Spleen (tissue), 11 donors: ENCODE results near the gene PLA2G6. TPM values are rescaled to one million over a fixed set of nuclear protein-coding genes. Genes with fewer than 3 reads are reported as not detected.
A peak's percentile ranks its signal among the peaks of the same experiment; 100 is the strongest.

Source experiments
- DNase-seq: peaks from one replicate; pipeline ENCODE4 v3.0.0-alpha.2; 2020
- H3K27ac ChIP-seq, 8 donors: fragments of 200-600 bp; sonication (generic) in 7 of 8; 1 replicate in 4 of 8; 2 replicates in 4 of 8; pipeline versions ENCODE4 v1.5.0 to v1.8.0; 2016 to 2021; ENCODE audit warnings: inconsistent platforms in 4 of 8, mild to moderate bottlenecking in 4 of 8, moderate library complexity in 1 of 8
- H3K27me3 ChIP-seq, 7 donors: fragments of 200-600 bp; sonication (generic) in 6 of 7; replicated peaks in 1 of 7; 1 replicate in 4 of 7; 2 replicates in 3 of 7; pipeline versions ENCODE4 v1.5.0 to v1.8.0; 2016 to 2021; ENCODE audit warnings: inconsistent platforms in 3 of 7, mild to moderate bottlenecking in 1 of 7
- H3K36me3 ChIP-seq, 6 donors: fragments of 200-600 bp; sonication (generic) in 5 of 6; 1 replicate in 4 of 6; 2 replicates in 2 of 6; pipeline versions ENCODE4 v1.5.0 to v1.8.0; 2016 to 2021; ENCODE audit warnings: inconsistent platforms in 2 of 6
- H3K4me1 ChIP-seq, 6 donors: fragments of 200-600 bp; sonication (generic) in 5 of 6; 1 replicate in 3 of 6; 2 replicates in 3 of 6; pipeline versions ENCODE4 v1.5.0 to v1.8.0; 2016 to 2021; ENCODE audit warnings: inconsistent platforms in 3 of 6
- H3K4me3 ChIP-seq, 8 donors: fragments of 200-600 bp; sonication (generic) in 7 of 8; 1 replicate in 4 of 8; 2 replicates in 4 of 8; pipeline versions ENCODE4 v1.5.0 to v1.8.0; 2016 to 2021; ENCODE audit warnings: inconsistent platforms in 4 of 8, mild to moderate bottlenecking in 4 of 8, moderate library complexity in 2 of 8
- H3K9me3 ChIP-seq, 8 donors: fragments of 200-600 bp; sonication (generic) in 7 of 8; 1 replicate in 4 of 8; 2 replicates in 4 of 8; pipeline versions ENCODE4 v1.5.0 to v1.8.0; 2016 to 2021; ENCODE audit warnings: inconsistent platforms in 4 of 8
- POLR2A ChIP-seq, 3 donors: fragments of 450-650 bp; IDR thresholded peaks; one replicate each; pipeline ENCODE4 v1.5.1; 2017; ENCODE audit warnings: antibody characterized with exemption in 3 of 3, mild to moderate bottlenecking in 1 of 3
- POLR2AphosphoS5 ChIP-seq, 3 donors: sonication (generic); formaldehyde crosslinking; IDR thresholded peaks; one replicate each; pipeline ENCODE4 v1.5.1; 2017; ENCODE audit warnings: antibody characterized with exemption in 3 of 3
- WGBS, 5 donors: extraction: QIAGEN DNeasy Blood & Tissue Kit in 3 of 5; methylation state at CpG; one replicate each; pipeline versions ENCODE4 v1.1.5 to v1.1.7; 2013 to 2018; 5-methylcytosine and 5-hydroxymethylcytosine counted together
- intact Hi-C: fragments of 100-400 bp; cut with DNase I; formaldehyde crosslinking; loops from one replicate; pipeline ENCODE4 v1.15.0; 2023; ENCODE audit warnings: low total_unique reads
- polyA plus RNA-seq, 3 donors: library from polyadenylated mRNA; stranded (reverse); fragments of 200-250 nt; gene quantifications; one replicate each; pipeline ENCODE4 v1.2.1, GENCODE V29; 2013
- total RNA-seq, 7 donors: library from RNA; depleted of rRNA in 3 of 7; stranded (reverse); fragments of >200 nt in 3 of 7; fragmentation: NEBNext Ultra II Directional in 4 of 7; extraction: Animal tissue kit (Norgen Biotek cat#: 25700) in 4 of 7; gene quantifications; one replicate each; pipeline versions ENCODE4 v1.1.0 to v1.2.1, GENCODE V29; 2016 to 2021
- TF ChIP-seq, protein P1 (sequence below), 11 experiments: fragments of 200-600 bp in 7 of 11; fragments of 450-650 bp in 4 of 11; sonication (generic) in 4 of 11; IDR thresholded peaks in 8 of 11; conservative IDR thresholded peaks in 3 of 11; 1 replicate in 7 of 11; 2 replicates in 4 of 11; pipeline versions ENCODE4 v1.4.0 to v1.8.0; 2016 to 2021; ENCODE audit warnings: antibody characterized with exemption in 11 of 11, inconsistent platforms in 4 of 11, mild to moderate bottlenecking in 1 of 11
- donor health status: healthy with polysubstance abuse.
- donor health status: DM: no; HTN: no; CAD: no; lungs with moderate emphysema.
- donor health status: DM: no; HTN: no; CAD: no.
- donor health status: Bipolar disorder and iron deficiency.
- donor health status: healthy.
- donor health status: DM: no; HTN: no; CAD: no.
- donor health status: DM: yes; HTN: yes; CAD: no.

PLA2G6 gene
- total and polyA plus RNA-seq, 10 donors: 18.1 to 60.9 (median 55.8) TPM

DNA sequence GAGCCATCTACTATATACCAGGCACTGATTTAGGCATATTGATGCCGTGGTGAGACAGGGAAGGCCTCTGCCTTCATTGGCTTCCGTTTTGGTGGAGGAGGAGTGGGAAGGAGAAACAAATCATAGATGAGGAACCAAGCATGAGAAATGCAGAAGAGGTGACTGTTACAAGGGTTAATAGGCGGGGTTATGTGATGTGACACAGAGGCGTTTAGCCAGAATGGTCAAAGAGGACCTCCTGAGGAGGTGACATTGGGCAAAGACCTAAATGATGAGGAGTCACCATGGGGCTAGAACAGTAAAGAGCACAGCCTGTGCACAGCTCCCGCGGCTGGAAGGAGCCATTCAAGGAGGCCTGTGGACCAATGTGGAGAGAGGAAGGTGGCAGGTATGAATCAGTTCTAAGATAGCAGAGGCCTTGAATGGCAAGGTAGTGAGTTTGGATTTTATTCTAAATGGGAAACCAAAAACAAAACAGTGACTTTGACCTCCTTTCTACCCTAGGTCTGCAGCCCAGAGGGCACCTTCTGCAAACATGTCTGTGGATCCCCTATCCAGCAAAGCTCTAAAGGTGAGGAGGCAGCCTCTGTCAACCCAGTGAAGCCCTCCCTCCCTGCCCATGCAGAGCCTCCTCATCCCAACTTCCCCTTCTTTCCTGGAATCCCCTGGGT is 31.8 kb upstream of the PLA2G6 start:
- WGBS, 5 donors: 65 to 83% (median 75%) methylated on average over 6 of the region's 6 CpGs
- H3K36me3 ChIP-seq: no peaks in the 10 kb centered on the region
- no peaks in the 10 kb centered on the region for H3K9me3 ChIP-seq
- H3K27ac ChIP-seq: peak overlapping the region in 4 of 8 donors; percentile 51 to 73 (median 66)
- DNase-seq: no peak
- peaks cover 0 to 8% (median 0%) of the 10 kb centered on the region in 7 donors for H3K27me3 ChIP-seq
- peak overlapping the region in 1 of 8 donors; percentile 66 for H3K4me3 ChIP-seq
- TF ChIP-seq POLR2AphosphoS5 (IDR thresholded peaks at IDR 0.05) (peak in 1 of 3 donors; percentile 7), POLR2A (IDR thresholded peaks at IDR 0.05) (no peak)
- intact Hi-C loops: no loop called here
- H3K4me1 ChIP-seq: peaks cover 5 to 45% (median 29%) of the 10 kb centered on the region in 6 donors

GRCh38 chr22:38212442-38212841 is 30.8 kb upstream of the PLA2G6 start:
- WGBS, 5 donors: 69 to 81% (median 76%) methylated on average over 2 of the region's 2 CpGs
- intact Hi-C loops: no loop called here
- H3K4me3 ChIP-seq: no peak overlapping the region
- H3K36me3 ChIP-seq: no peaks in the 10 kb centered on the region
- TF ChIP-seq POLR2A (IDR thresholded peaks at IDR 0.05): no peak
- TF ChIP-seq POLR2AphosphoS5 (IDR thresholded peaks at IDR 0.05): no peak
- peak overlapping the region in 2 of 8 donors; percentile 71 to 73 for H3K27ac ChIP-seq
- DNase-seq: no peak
- H3K27me3 ChIP-seq: peaks cover 0 to 8% (median 0%) of the 10 kb centered on the region in 7 donors
- peaks cover 0 to 41% (median 22%) of the 10 kb centered on the region in 6 donors for H3K4me1 ChIP-seq
- H3K9me3 ChIP-seq: no peaks in the 10 kb centered on the region

GRCh38 chr22:38211556-38211955 is 29.9 kb upstream of the PLA2G6 start:
- peaks cover 0 to 39% (median 22%) of the 10 kb centered on the region in 6 donors for H3K4me1 ChIP-seq
- no peaks in the 10 kb centered on the region for H3K9me3 ChIP-seq
- no peaks in the 10 kb centered on the region for H3K36me3 ChIP-seq
- DNase-seq: no peak
- intact Hi-C loops: no loop called here
- no peak overlapping the region for H3K4me3 ChIP-seq
- H3K27me3 ChIP-seq: peaks cover 0 to 8% (median 0%) of the 10 kb centered on the region in 7 donors
- WGBS, 5 donors: 94 to 96% (median 96%) methylated on average over 7 of the region's 7 CpGs
- TF ChIP-seq POLR2AphosphoS5 (IDR thresholded peaks at IDR 0.05) (no peak), POLR2A (IDR thresholded peaks at IDR 0.05) (no peak)
- TF ChIP-seq, protein P1, sequence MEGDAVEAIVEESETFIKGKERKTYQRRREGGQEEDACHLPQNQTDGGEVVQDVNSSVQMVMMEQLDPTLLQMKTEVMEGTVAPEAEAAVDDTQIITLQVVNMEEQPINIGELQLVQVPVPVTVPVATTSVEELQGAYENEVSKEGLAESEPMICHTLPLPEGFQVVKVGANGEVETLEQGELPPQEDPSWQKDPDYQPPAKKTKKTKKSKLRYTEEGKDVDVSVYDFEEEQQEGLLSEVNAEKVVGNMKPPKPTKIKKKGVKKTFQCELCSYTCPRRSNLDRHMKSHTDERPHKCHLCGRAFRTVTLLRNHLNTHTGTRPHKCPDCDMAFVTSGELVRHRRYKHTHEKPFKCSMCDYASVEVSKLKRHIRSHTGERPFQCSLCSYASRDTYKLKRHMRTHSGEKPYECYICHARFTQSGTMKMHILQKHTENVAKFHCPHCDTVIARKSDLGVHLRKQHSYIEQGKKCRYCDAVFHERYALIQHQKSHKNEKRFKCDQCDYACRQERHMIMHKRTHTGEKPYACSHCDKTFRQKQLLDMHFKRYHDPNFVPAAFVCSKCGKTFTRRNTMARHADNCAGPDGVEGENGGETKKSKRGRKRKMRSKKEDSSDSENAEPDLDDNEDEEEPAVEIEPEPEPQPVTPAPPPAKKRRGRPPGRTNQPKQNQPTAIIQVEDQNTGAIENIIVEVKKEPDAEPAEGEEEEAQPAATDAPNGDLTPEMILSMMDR (IDR thresholded peaks at IDR 0.05 in 8 of 11, conservative IDR thresholded peaks at IDR 0.05 in 3 of 11): no peak
- H3K27ac ChIP-seq: no peak overlapping the region

GRCh38 chr22:38208551-38208968 is 26.9 kb upstream of the PLA2G6 start:
- TF ChIP-seq POLR2A (IDR thresholded peaks at IDR 0.05) (no peak), POLR2AphosphoS5 (IDR thresholded peaks at IDR 0.05) (no peak)
- TF ChIP-seq, protein P1 (IDR thresholded peaks at IDR 0.05 in 8 of 11, conservative IDR thresholded peaks at IDR 0.05 in 3 of 11): no peak
- no peaks in the 10 kb centered on the region for H3K27me3 ChIP-seq
- DNase-seq: no peak
- no peak overlapping the region for H3K27ac ChIP-seq
- no peaks in the 10 kb centered on the region for H3K36me3 ChIP-seq
- peaks cover 8 to 42% (median 27%) of the 10 kb centered on the region in 6 donors for H3K4me1 ChIP-seq
- intact Hi-C loops: no loop called here
- H3K4me3 ChIP-seq: no peak overlapping the region
- H3K9me3 ChIP-seq: no peaks in the 10 kb centered on the region
- 54 to 71% (median 58%) methylated on average over 5 to 6 of the region's 6 CpGs for WGBS, 5 donors

- H3K4me1 ChIP-seq: peaks cover 8 to 42% (median 29%) of the 10 kb centered on the region in 6 donors
- no peaks in the 10 kb centered on the region for H3K36me3 ChIP-seq
- no peak overlapping the region for H3K27ac ChIP-seq
- H3K9me3 ChIP-seq: no peaks in the 10 kb centered on the region
- TF ChIP-seq, protein P1 (IDR thresholded peaks at IDR 0.05 in 8 of 11, conservative IDR thresholded peaks at IDR 0.05 in 3 of 11): no peak
- no peak for DNase-seq
- intact Hi-C loops: no loop called here
- H3K4me3 ChIP-seq: no peak overlapping the region
- H3K27me3 ChIP-seq: no peaks in the 10 kb centered on the region
- 85 to 98% (median 95%) methylated on average over 5 to 7 of the region's 7 CpGs for WGBS, 5 donors
These were observed 26.3 kb upstream of the PLA2G6 start for GRCh38 chr22:38207898-38208432.
